Spleen (tissue), 7 donors: ENCODE measurements around the gene RAB6D.
"Not testable (repeated sequence)": the region's sequence is repeated elsewhere in the genome, so short reads cannot be mapped to it uniquely, and the experiment has no call there.

Experiments
- CTCF ChIP-seq, 11 experiments: fragments of 200-600 bp in 7 of 11; fragments of 450-650 bp in 4 of 11; sonication (generic) in 4 of 11; IDR thresholded peaks in 8 of 11; conservative IDR thresholded peaks in 3 of 11; 1 replicate in 7 of 11; 2 replicates in 4 of 11; pipeline versions ENCODE4 v1.4.0 to v1.8.0; 2016 to 2021; ENCODE audit warnings: antibody characterized with exemption in 11 of 11, inconsistent platforms in 4 of 11, mild to moderate bottlenecking in 1 of 11
- POLR2A ChIP-seq, 3 donors: fragments of 450-650 bp; IDR thresholded peaks; one replicate each; pipeline ENCODE4 v1.5.1; 2017; ENCODE audit warnings: antibody characterized with exemption in 3 of 3, mild to moderate bottlenecking in 1 of 3
- POLR2AphosphoS5 ChIP-seq, 3 donors: sonication (generic); formaldehyde crosslinking; IDR thresholded peaks; one replicate each; pipeline ENCODE4 v1.5.1; 2017; ENCODE audit warnings: antibody characterized with exemption in 3 of 3
- donor health status: DM: no; HTN: no; CAD: no; lungs with moderate emphysema.
- donor health status: DM: no; HTN: no; CAD: no.
- donor health status: DM: no; HTN: no; CAD: no.

GRCh38 chr2:131321344-131321743 lies 42.6 kb downstream of the RAB6D start:
- not testable (repeated sequence) for TF ChIP-seq POLR2A (IDR thresholded peaks at IDR 0.05); CTCF (IDR thresholded peaks at IDR 0.05 in 8 of 11, conservative IDR thresholded peaks at IDR 0.05 in 3 of 11); POLR2AphosphoS5 (IDR thresholded peaks at IDR 0.05)
